Inflammatory macrophage (primary cell): ENCODE measurements around the gene PRR35.

Source experiments
- DNase-seq, 2 donors: peaks; one replicate each; pipeline ENCODE4 v3.0.0-alpha.2; 2020 to 2022
- total RNA-seq, 18 experiments: gene quantifications; one replicate each; lab custom pipeline; 2026; ENCODE audit warnings: mixed read lengths in 6 of 18, inconsistent platforms in 2 of 18; lab: John Stamatoyannopoulos, UW

PRR35 gene
- total RNA-seq: 0 to 0.08 (median 0) reads per million in 18 experiments

DNA sequence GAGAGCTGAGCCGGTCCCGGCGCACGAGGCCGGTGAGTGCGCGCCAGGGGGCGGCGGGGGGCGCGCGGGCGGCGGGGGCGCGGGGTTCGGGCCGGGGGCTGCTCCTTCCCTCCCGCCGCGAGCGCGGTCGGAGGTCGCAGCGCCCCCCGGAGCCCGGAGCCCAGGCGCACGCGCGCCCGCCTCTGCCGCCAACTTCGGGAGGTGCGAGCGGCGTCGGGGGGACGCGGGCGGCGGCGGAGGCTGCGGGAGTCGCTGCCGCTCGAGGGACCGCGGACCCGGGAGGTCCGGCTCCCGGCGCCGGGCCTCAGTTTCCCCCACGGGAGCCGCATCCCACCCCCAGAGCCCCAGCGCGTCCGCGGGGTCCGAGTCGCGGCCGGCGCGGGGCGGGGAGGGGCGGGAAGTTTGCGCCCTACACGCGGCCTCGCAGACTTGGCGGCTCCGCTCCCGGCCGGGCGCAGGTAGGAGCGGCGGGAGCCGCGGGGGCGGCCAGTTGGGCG is at the start of gene PRR35:
PRR35 (plus strand) TSS at position 191 of the 497 bp plus-strand sequence. CDS start 2,901 bp downstream, outside the sequence.
- no peak for DNase-seq

DNA sequence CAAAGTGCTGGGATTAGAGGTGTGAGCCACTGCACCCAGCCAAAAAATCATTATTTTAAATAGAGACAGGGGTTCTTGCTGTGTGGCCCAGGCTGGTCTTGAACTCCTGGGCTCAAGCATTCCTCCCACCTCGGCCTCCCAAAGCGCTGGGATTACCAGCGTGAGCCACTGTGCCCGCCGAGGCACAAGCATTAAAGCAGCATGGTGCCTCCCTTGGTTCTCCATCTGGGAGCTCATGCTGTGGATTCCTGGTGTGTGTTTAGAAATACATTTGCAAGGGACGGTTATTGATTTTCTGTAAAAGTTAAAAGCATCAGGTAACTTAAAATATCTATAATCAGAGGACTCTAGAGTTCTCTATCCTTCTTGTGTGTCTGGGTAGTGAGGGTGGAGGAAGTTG is 47.4 kb upstream of the PRR35 start:
- DNase-seq: no peak

DNA sequence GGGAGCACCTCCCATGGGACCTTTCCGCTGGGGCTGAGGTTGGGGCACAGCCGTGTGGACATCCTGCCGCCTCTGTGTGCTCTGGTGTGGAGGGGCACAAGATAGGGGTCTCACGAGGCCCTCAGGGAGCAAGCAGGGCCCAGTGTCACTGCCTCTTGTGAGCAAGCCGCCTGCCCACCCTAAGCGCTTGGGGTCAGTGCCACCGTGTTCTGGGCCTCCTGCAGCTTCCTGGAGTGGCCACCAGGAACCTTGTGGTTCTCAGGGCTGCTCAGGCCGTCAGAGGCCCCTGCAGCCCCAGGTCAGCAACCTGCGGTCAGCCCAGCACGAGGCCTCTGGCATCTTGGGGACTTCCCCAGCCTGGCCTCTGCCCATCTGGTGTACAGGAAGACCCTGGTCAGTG is 46.2 kb upstream of the PRR35 start:
- no peak for DNase-seq

DNA sequence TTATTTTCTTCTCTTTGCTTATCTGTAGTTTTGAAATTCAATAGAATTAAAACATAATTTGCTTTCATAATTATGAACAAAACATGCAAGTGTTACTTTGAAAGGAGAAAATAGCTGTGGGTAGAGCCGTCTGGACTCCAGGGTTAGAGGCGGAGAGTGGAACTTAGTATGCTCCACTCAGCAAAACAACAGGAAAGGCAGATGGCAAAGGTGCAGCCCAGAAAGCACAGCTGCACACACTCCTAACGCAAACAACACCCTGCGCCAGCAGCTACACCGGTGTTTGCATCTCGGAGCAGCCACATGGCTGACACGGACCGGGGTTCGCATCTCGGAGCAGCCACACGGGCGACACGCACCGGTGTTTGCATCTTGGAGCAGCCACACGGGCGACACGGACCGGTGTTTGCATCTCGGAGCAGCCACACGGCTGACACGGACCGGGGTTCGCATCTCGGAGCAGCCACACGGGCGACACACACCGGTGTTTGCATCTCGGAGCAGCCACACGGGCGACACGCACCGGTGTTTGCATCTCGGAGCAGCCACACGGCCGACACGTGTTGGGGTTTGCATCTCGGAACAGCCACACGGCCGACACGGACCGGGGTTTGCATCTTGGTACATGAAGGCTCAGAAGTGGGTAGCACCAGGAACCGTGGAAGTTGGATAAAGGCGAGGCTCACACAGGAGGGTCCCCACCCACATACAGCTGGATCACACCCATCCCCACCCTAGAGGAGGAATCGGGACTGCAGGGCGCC is 44.8 kb upstream of the PRR35 start:
- no peak for DNase-seq

DNA sequence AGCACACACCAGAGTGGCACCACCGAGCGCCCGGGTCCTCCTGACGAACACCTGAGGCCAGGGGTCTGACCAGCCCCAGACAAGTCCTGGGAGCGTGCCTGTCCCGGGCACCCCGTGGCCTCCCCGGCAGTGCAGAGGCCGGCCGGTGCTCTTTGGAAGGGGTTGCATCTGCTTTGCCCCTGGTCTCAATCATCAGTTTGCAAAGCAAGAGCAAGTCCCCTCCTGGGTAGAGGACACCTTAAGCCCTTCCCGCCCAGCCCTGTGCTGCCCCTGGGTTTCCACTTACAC is 44.3 kb upstream of the PRR35 start:
- no peak for DNase-seq

DNA sequence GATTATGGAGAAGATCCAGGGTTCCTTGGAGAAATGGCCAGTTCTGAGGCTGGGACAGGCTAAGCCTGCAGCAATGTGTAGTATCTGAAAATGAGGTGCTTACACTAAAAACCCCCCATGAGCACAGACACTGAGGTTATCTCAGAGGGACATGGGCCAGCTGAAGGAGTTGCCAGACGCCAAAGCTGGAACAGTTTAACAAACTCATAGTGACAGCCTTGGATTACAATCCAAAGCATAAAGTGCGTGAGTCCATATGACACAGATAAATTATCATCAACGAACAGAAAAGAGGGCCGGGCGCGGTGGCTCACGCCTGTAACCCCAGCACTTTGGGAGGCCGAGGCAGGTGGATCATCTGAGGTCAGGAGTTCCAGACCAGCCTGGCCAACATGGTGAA is 43.9 kb upstream of the PRR35 start:
- DNase-seq: no peak

DNA sequence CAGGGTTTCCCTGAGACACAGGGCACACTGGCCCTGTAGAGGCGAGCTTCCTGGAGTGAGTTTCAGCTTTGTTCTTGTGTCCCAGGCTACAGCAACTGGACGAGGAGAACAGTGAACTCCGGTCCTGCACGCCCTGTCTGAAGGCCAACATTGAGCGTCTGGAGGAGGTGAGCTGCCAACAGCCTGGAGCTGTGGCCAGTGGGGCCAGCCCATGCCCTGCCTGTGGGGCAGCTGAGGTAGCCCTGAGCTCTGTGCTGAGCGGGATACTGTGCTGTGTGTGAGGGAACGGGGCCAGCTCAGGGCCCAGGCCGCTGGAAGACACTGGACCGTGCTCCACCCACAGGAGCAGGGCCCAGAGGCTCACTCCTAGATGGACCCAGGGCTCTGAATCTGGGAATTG is 41.3 kb upstream of the PRR35 start:
- DNase-seq: no peak

DNA sequence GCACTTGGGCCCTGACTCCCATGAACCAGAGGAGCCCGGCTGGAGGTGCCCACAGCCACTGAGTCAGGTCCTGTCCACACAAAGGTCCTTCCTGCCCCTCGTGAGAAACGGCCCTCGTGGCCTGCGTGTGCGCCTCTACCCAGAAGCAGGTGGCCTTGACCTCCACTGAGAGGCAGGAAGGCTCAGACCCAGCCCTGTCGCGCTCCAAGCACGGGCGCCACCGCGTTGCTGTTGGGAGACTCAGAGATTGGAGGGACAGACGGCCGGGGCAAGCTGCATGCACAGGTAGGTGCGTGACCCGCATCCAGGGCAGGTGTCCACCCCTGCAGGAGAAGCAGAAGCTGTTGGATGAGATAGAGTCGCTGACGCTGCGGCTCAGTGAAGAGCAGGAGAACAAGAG is 40.8 kb upstream of the PRR35 start:
- DNase-seq: no peak

DNA sequence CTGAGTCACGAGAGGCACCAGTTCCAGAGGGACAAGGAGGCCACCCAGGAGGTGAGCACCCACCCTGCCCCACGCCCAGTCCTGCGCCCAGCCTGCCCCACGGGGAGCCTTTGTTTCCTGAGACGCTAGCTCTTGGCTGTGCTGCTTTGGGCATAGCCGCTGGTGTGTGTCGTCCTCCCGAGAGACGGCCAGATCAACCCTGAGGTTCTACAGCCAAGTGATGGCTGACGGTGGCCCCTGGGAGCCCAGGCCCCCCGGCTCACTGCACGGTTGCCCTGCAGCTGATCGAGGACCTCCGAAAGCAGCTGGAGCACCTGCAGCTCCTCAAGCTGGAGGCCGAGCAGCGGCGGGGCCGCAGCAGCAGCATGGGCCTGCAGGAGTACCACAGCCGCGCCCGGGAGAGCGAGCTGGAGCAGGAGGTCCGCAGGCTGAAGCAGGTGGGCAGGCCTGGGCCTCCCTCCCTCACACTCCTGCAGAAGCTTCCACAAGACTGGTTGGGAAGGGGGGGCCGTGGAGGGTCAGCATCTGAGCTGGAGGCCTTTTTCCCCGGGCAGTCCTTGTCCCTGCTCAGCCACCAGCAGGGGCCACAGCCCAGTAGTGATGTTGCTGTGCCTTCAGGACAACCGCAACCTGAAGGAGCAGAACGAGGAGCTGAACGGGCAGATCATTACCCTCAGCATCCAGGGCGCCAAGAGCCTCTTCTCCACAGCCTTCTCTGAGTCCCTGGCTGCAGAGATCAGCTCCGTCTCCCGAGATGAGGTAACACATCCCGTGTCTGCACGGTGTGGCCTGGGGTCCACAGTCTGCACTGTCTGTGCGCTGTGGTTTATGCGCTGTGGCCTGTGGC is 40.1 kb upstream of the PRR35 start:
- DNase-seq: no peak

DNA sequence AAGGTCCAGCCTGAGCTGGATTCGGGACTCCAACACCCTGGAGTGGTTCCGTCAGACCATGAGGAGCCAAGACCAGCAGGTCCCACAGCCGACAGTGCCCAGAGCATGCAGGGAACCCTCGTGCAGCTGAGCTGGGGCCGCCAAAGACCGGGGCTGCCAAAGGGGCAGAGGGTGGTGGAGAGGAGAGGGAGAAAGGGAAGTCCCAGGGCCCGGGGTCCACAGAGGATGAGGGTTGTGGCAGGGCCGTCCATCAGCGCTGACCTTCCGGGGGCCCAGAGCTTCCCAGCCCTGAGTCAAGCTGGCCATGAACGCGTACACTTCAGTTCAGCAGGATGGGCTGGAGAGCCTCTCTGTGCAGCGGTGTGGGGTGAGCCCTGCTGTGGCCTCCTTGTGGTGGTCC is 39.3 kb upstream of the PRR35 start:
- DNase-seq: no peak

DNA sequence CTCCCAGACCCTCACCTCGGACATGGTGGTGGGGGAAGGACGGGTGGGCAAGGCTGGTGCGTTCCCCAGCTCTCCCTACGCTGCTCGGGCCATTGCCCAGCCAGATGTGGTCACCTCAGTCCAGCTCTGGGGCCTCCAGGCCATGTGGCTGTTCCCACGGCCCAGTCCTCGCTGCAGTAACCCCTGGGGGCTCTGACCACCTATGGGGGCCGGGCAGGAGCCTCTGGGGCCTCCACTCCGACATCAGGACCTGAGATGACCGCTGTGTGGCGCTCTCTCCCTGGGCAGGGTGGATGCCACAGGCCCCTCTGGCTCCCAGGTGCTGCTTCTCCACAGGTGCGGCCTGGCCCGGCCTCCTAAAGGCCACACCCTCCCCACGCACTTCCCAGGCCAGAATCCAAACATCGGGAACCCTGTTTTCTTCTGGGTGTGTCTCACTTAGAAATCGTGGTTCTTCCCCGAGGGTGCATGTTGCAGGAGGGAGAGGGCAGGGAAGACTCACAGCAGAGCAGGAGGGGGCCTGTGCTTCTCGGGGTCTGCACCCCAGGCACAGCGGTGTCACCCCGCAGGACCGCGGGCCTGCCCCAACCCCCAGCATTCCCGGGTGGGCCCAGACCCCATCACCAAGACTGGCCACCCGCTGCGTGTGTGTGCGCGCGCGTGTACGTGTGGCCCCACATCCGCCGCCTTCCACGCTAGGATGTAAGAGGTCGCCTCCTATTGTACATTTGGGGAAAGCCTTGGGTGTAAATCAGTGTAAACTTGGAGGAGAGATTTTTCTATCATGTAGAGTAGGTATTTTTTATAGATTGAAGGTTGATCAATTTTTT is 38.6 kb upstream of the PRR35 start:
- no peak for DNase-seq

DNA sequence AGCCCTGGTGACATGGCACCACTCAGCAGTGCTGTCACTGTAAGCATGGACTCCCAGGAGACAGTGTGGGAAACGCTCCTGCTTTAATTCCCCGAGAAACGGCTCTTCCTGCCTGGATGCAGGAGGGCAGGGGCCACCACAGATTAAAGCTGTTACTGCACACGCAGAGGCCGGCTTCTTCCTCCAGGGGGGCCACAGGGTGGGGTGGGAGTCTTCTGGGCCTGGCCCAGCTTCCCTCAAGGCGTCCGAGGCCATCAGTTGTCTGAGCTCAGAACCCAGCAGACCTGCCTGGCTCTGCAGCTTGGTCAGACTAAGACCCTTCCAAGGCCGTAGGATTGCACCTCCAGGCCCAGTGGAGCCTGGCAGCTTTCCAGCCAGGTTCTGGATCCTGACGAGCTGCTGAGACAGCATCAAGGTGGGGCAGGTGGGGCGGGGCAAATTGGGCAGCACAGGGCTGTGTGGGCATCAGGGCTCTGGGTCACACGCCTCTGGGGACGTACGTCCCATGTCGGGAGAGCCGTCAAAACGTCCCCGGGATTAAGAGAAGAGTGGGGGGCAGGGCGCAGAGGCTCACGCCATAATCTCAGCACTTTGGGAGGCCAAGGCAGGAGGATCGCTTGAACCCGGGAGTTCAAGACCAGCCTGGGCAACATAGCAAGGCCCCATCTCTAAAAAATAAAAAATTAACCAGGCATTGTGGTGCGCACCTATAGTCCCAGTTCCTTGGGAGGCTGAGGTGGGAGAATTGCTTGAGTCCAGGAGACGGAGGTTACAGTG is 37.7 kb upstream of the PRR35 start:
- no peak for DNase-seq

DNA sequence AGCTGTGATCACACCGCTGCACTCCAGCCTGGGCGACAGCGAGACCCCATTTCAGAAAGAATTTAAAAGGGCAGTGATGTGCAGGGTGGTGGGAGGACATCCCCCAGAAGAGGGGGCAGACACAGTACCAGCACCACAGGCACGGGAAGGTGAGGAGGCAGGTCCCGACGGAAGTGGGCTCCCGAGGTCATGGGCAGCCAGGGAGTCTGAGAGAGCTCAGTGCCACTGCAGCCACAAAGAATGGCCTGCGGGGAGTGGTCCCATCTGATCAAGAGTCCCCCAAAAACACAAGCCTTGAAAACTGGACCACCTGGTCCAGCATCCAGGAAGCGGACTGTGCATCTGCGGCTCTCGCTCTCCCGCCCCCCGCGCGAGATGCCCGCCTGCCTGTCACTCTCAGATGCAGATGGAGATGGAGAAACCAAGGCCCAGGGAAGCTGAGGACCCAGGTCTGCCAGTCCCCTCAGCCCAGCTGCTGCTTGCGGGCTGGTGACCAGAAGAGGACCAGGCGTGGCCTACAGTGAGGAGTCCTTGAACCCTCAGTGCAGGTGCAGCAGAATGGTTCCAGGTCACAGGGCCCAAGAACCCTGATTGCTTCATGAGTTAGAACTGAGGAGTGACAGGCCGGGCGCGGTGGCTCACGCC is 37.0 kb upstream of the PRR35 start:
- DNase-seq: no peak

DNA sequence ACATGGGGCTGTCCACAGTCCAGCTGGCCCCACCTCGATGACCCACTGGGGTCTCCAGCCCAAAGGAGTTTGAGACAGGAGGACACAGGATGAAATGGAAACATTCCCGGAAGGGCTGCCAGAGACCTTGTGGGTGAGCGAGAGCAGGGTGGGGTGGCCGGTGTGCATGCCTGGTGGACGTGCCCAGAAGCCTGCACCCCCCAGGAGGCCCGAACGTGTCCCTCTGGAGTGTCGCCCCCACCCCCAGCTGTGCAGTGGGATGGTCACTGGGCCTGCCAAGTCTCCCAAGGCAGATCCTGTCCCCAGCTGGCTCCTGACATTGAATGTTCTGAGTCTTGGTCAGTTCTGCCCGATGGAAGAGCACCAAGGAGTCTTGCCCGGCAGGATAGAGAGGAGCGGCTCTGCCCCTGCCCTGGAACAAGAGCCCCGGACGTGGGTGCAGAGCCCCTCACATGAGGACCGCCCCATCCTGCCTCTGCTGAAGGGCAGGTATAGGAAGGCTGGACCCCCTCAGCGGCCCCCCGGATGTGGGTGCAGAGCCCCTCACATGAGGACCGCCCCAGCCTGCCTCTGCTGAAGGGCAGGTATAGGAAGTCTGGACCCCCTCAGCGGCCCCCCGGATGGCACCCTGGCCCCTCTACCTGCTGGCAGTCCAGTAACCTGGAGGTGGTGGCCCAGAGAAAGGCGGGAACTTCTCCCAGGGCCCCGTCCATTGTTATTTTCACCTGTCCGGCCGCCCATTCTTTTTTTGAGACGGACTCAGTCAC is 35.7 kb upstream of the PRR35 start:
- DNase-seq: no peak

DNA sequence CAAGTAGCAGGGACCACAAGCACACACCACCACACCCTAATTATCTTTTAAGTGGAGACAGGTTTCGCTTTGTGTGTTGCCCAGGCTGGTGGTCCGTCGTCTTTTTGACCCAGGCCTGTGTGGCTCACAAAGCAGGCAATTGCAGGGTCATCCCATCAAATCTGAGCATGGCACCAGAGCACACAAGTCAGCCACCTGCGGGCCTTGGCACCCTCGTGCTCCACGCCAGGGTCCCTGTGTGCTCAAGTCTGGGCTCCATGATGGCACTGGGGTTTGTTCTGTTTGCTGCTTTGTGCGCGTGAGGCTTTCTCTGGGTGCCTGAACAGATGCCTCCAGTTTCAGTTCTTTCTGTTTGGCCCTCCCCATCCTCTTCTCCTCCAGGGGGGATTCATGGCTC is 35.1 kb upstream of the PRR35 start:
- DNase-seq: no peak

DNA sequence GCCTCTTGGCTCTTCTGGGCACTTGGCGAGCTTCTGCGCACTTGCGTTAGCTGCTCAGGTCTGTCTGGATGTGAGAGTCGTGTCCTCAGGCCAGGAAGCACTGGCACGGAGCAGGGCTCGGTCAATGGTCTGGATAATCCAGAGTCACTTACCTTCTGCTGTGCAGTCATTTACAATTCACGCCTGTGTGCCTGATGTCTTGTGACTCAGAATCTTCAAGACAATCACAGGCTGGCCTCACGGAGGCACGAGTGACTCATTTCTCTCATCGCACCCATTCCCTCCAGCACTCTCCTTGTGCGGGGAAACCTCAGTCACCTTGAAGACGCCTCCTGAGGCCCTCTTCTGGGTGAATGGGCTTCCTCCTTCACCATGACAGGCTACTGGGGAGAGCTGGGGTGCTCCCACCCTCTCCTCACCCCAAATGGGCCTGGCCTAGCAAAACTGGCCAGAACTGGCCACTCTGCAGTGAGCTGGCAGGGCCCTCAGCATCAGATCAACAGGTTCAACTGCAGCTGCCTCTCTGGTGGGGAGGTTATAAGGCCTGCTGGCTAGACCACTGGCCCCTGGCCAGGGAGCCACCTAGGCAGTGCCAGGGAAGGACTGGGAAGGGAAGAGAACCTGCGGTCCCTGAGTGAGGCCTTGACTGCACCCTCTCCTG is 34.5 kb upstream of the PRR35 start:
- peak in 1 of 2 donors; percentile 24 for DNase-seq

DNA sequence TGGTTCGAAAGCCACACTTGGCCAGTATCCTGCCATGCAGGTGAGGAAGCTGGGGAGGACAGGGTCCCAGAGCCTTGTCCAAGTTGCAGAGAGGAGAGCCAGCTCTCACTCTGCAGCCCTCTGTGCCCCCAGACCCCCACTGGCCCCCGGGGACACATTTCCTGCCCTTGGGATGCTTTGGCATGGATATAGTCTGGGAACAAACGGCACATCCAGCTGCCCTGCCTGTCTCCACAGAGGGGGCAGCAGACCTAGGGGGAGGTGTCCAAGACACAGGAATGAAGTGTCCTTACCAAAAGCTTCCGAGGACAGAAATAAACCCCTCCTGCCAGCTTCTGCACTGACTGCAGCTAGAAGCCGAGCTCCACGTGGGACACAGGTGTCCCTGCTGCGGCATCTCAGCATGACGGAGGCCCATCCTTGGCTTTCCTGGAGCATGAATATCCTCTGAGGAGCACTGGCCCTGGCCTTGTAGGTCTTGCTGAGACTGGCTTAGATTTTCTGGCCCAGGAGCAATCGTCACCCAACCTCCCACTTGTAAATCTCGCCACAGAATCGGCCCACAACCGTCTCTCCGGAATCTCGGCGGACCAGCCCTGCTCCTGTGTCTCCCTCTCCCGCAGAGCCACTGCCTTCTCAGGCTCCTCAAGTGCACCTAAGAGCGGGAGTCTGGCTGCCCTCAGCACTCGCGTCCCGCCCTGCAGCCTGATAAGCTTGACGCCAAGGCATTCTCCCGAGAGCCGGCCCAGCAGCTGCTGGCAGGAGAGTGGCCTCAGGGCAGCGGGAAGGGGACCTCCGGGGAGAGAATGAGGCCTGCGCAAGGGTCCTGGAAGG is 33.8 kb upstream of the PRR35 start:
- DNase-seq: peak in 1 of 2 donors; percentile 13

DNA sequence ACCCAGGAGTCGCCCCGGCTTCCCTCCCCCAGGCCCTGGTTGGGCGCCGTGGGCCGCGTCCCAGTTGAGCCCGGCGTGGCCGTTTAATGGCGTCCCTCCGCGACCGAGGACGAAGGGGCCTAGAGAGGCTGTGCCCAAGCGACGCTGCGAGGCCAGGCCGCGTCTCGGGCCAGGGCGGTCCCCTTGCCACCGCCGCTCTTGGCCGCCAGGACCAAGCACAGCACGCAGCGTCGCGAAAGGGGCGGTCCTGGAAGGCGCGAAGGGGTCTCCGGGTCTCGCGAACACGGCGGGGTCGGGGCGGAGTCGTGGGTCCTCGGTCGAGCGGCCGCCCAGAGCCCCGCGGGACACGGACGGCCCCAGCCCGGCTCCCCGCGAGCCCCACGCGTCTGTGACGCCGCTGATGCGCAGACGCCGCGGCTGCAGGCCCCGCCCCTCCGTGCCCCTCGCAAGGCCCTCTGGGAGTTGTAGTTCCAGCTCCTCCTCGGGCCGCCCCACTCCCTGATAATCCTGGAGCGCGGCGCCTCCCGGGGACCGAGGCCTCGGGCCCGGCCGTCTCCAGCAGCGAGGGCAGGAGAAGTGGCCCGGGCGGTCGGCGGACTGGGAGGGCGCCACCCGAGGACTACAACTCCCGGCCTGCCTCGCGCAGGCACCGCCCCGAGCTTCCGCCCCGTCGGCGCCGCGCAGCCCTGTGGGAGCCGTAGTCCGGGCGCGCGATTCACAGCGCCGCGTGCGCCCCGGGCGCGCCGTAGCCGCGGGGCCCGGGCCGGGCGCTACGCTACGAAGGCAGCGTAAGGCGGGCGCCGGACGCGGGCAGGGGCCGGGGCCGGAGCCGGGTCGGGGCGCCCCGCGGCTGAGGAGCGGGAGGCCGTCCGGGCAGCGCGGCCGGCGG is 32.9 kb upstream of the PRR35 start, which contains the start of gene CAPN15:
CAPN15 (plus strand) TSS at position 698 of the 889 bp plus-strand sequence. CDS start 19,127 bp downstream, outside the sequence.
- DNase-seq: peak; percentile 82 to 88
